Spleen (tissue), 11 donors: Measurements from ENCODE around the gene CDH13. TPM values are rescaled to one million over a fixed set of nuclear protein-coding genes. Genes with fewer than 3 reads are reported as not detected.

ENCODE experiments used
- DNase-seq: peaks from one replicate; pipeline ENCODE4 v3.0.0-alpha.2; 2020
- H3K27ac ChIP-seq, 8 donors: fragments of 200-600 bp; sonication (generic) in 7 of 8; 1 replicate in 4 of 8; 2 replicates in 4 of 8; pipeline versions ENCODE4 v1.5.0 to v1.8.0; 2016 to 2021; ENCODE audit warnings: inconsistent platforms in 4 of 8, mild to moderate bottlenecking in 4 of 8, moderate library complexity in 1 of 8
- H3K27me3 ChIP-seq, 7 donors: fragments of 200-600 bp; sonication (generic) in 6 of 7; replicated peaks in 1 of 7; 1 replicate in 4 of 7; 2 replicates in 3 of 7; pipeline versions ENCODE4 v1.5.0 to v1.8.0; 2016 to 2021; ENCODE audit warnings: inconsistent platforms in 3 of 7, mild to moderate bottlenecking in 1 of 7
- H3K36me3 ChIP-seq, 6 donors: fragments of 200-600 bp; sonication (generic) in 5 of 6; 1 replicate in 4 of 6; 2 replicates in 2 of 6; pipeline versions ENCODE4 v1.5.0 to v1.8.0; 2016 to 2021; ENCODE audit warnings: inconsistent platforms in 2 of 6
- H3K4me1 ChIP-seq, 6 donors: fragments of 200-600 bp; sonication (generic) in 5 of 6; 1 replicate in 3 of 6; 2 replicates in 3 of 6; pipeline versions ENCODE4 v1.5.0 to v1.8.0; 2016 to 2021; ENCODE audit warnings: inconsistent platforms in 3 of 6
- H3K4me3 ChIP-seq, 8 donors: fragments of 200-600 bp; sonication (generic) in 7 of 8; 1 replicate in 4 of 8; 2 replicates in 4 of 8; pipeline versions ENCODE4 v1.5.0 to v1.8.0; 2016 to 2021; ENCODE audit warnings: inconsistent platforms in 4 of 8, mild to moderate bottlenecking in 4 of 8, moderate library complexity in 2 of 8
- H3K9me3 ChIP-seq, 8 donors: fragments of 200-600 bp; sonication (generic) in 7 of 8; 1 replicate in 4 of 8; 2 replicates in 4 of 8; pipeline versions ENCODE4 v1.5.0 to v1.8.0; 2016 to 2021; ENCODE audit warnings: inconsistent platforms in 4 of 8
- CTCF ChIP-seq, 11 experiments: fragments of 200-600 bp in 7 of 11; fragments of 450-650 bp in 4 of 11; sonication (generic) in 4 of 11; IDR thresholded peaks in 8 of 11; conservative IDR thresholded peaks in 3 of 11; 1 replicate in 7 of 11; 2 replicates in 4 of 11; pipeline versions ENCODE4 v1.4.0 to v1.8.0; 2016 to 2021; ENCODE audit warnings: antibody characterized with exemption in 11 of 11, inconsistent platforms in 4 of 11, mild to moderate bottlenecking in 1 of 11
- POLR2A ChIP-seq, 3 donors: fragments of 450-650 bp; IDR thresholded peaks; one replicate each; pipeline ENCODE4 v1.5.1; 2017; ENCODE audit warnings: antibody characterized with exemption in 3 of 3, mild to moderate bottlenecking in 1 of 3
- POLR2AphosphoS5 ChIP-seq, 3 donors: sonication (generic); formaldehyde crosslinking; IDR thresholded peaks; one replicate each; pipeline ENCODE4 v1.5.1; 2017; ENCODE audit warnings: antibody characterized with exemption in 3 of 3
- WGBS, 5 donors: extraction: QIAGEN DNeasy Blood & Tissue Kit in 3 of 5; methylation state at CpG; one replicate each; pipeline versions ENCODE4 v1.1.5 to v1.1.7; 2013 to 2018; 5-methylcytosine and 5-hydroxymethylcytosine counted together
- intact Hi-C: fragments of 100-400 bp; cut with DNase I; formaldehyde crosslinking; loops from one replicate; pipeline ENCODE4 v1.15.0; 2023; ENCODE audit warnings: low total_unique reads
- polyA plus RNA-seq, 3 donors: library from polyadenylated mRNA; stranded (reverse); fragments of 200-250 nt; gene quantifications; one replicate each; pipeline ENCODE4 v1.2.1, GENCODE V29; 2013
- total RNA-seq, 7 donors: library from RNA; depleted of rRNA in 3 of 7; stranded (reverse); fragments of >200 nt in 3 of 7; fragmentation: NEBNext Ultra II Directional in 4 of 7; extraction: Animal tissue kit (Norgen Biotek cat#: 25700) in 4 of 7; gene quantifications; one replicate each; pipeline versions ENCODE4 v1.1.0 to v1.2.1, GENCODE V29; 2016 to 2021
- donor health status: healthy with polysubstance abuse.
- donor health status: DM: no; HTN: no; CAD: no; lungs with moderate emphysema.
- donor health status: DM: no; HTN: no; CAD: no.
- donor health status: Bipolar disorder and iron deficiency.
- donor health status: healthy.
- donor health status: DM: no; HTN: no; CAD: no.
- donor health status: DM: yes; HTN: yes; CAD: no.

Gene CDH13
- total and polyA plus RNA-seq, 10 donors: 0.13 to 4.6 (median 1.1) TPM

- DNase-seq: no peak
- intact Hi-C loops: no loop called here
- 67 to 87% (median 72%) methylated on average over 1 of the region's 1 CpG for WGBS, 5 donors
These were observed 220.0 kb downstream of the CDH13 start for GRCh38 chr16:82846806-82847205.

GRCh38 chr16:82848013-82848412 lies 221.2 kb downstream of the CDH13 start:
- Histone ChIP-seq H3K4me1 (no peaks in the 10 kb centered on the region), H3K36me3 (no peaks in the 10 kb centered on the region), H3K4me3 (no peak overlapping the region), H3K27ac (no peak overlapping the region), H3K9me3 (peaks cover 0 to 7% (median under 1%) of the 10 kb centered on the region in 8 donors), H3K27me3 (peaks cover 0 to 19% (median 0%) of the 10 kb centered on the region in 7 donors)
- DNase-seq: no peak
- TF ChIP-seq CTCF (IDR thresholded peaks at IDR 0.05 in 8 of 11, conservative IDR thresholded peaks at IDR 0.05 in 3 of 11) (no peak), POLR2A (IDR thresholded peaks at IDR 0.05) (no peak), POLR2AphosphoS5 (IDR thresholded peaks at IDR 0.05) (no peak)
- intact Hi-C loops: no loop called here

More at GRCh38 chr16:82846806-82847205, 220.0 kb downstream of the CDH13 start:
- peaks cover 0 to 7% (median 0%) of the 10 kb centered on the region in 7 donors for H3K27me3 ChIP-seq
- no peak for TF ChIP-seq POLR2A (IDR thresholded peaks at IDR 0.05)
- TF ChIP-seq POLR2AphosphoS5 (IDR thresholded peaks at IDR 0.05): no peak
- TF ChIP-seq CTCF (IDR thresholded peaks at IDR 0.05 in 8 of 11, conservative IDR thresholded peaks at IDR 0.05 in 3 of 11): no peak
- no peaks in the 10 kb centered on the region for H3K4me1 ChIP-seq
- H3K9me3 ChIP-seq: peaks cover 0 to 11% (median 1%) of the 10 kb centered on the region in 8 donors
- no peak overlapping the region for H3K4me3 ChIP-seq
- H3K36me3 ChIP-seq: no peaks in the 10 kb centered on the region
- no peak overlapping the region for H3K27ac ChIP-seq

- Histone ChIP-seq H3K9me3 (no peaks in the 10 kb centered on the region), H3K4me3 (no peak overlapping the region), H3K27ac (no peak overlapping the region), H3K36me3 (no peaks in the 10 kb centered on the region), H3K4me1 (no peaks in the 10 kb centered on the region), H3K27me3 (peaks cover 0 to 19% (median 0%) of the 10 kb centered on the region in 7 donors)
- 53 to 67% (median 64%) methylated on average over 3 of the region's 3 CpGs for WGBS, 5 donors
- TF ChIP-seq CTCF (IDR thresholded peaks at IDR 0.05 in 8 of 11, conservative IDR thresholded peaks at IDR 0.05 in 3 of 11): no peak
- no peak for DNase-seq
- intact Hi-C loops: no loop called here
These were observed 225.7 kb downstream of the CDH13 start for GRCh38 chr16:82852388-82853008.

GRCh38 chr16:82855471-82855870 lies 228.7 kb downstream of the CDH13 start:
- WGBS, 5 donors: 87 to 94% (median 89%) methylated on average over 5 of the region's 5 CpGs
- Histone ChIP-seq H3K27me3 (peaks cover 0 to 19% (median 0%) of the 10 kb centered on the region in 7 donors), H3K4me1 (no peaks in the 10 kb centered on the region), H3K4me3 (no peak overlapping the region), H3K27ac (no peak overlapping the region), H3K9me3 (no peaks in the 10 kb centered on the region), H3K36me3 (no peaks in the 10 kb centered on the region)
- DNase-seq: no peak
- intact Hi-C loops: no loop called here
- TF ChIP-seq POLR2AphosphoS5 (IDR thresholded peaks at IDR 0.05) (no peak), POLR2A (IDR thresholded peaks at IDR 0.05) (no peak), CTCF (IDR thresholded peaks at IDR 0.05 in 8 of 11, conservative IDR thresholded peaks at IDR 0.05 in 3 of 11) (no peak)
